Muscle of arm (tissue), 14 donors: ENCODE measurements around the gene AGFG1. TPM values are rescaled to one million over a fixed set of nuclear protein-coding genes. Genes with fewer than 3 reads are reported as not detected.
A peak's percentile ranks its signal among the peaks of the same experiment; 100 is the strongest.

Experiments
- DNase-seq: peaks from one replicate; pipeline ENCODE4 v3.0.0-alpha.2; 2013
- long read RNA-seq, 11 donors: transcript quantifications; one replicate each; lab custom pipeline, GENCODE V29; 2026
- polyA plus RNA-seq, 12 donors: library from polyadenylated mRNA; unstranded; fragments of 120-200 nt; gene quantifications; one replicate each; pipeline ENCODE4 v1.2.1, GENCODE V29; 2013; ENCODE audit not compliant: insufficient read length in 12 of 12

Gene AGFG1, protein sequence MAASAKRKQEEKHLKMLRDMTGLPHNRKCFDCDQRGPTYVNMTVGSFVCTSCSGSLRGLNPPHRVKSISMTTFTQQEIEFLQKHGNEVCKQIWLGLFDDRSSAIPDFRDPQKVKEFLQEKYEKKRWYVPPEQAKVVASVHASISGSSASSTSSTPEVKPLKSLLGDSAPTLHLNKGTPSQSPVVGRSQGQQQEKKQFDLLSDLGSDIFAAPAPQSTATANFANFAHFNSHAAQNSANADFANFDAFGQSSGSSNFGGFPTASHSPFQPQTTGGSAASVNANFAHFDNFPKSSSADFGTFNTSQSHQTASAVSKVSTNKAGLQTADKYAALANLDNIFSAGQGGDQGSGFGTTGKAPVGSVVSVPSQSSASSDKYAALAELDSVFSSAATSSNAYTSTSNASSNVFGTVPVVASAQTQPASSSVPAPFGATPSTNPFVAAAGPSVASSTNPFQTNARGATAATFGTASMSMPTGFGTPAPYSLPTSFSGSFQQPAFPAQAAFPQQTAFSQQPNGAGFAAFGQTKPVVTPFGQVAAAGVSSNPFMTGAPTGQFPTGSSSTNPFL
- polyA plus RNA-seq = 10 to 100 TPM in 11 of 12 donors, not detected in 1; 32.9 to 62.8 (median 52.1) TPM
- long read RNA-seq, donor 1, full-length matches to known transcripts = 4 of 34 reads
- long read RNA-seq, donor 1, partial matches to known transcripts = 30 of 34 reads
- long read RNA-seq, donor 1, other reads (novel, unspliced or antisense) = 0 of 34 reads
- long read RNA-seq, donor 2, full-length matches to known transcripts = 3 of 3 reads
- long read RNA-seq, donor 2, partial matches to known transcripts = 0 of 3 reads
- long read RNA-seq, donor 2, other reads (novel, unspliced or antisense) = 0 of 3 reads
- long read RNA-seq, donor 3 = 0 reads
- long read RNA-seq, donor 4 = 0 reads
- long read RNA-seq, donor 5 = 0 reads
- long read RNA-seq, donor 6, full-length matches to known transcripts = 2 of 2 reads
- long read RNA-seq, donor 6, partial matches to known transcripts = 0 of 2 reads
- long read RNA-seq, donor 6, other reads (novel, unspliced or antisense) = 0 of 2 reads
- long read RNA-seq, donor 7 = 0 reads
- long read RNA-seq, donor 8 = 0 reads
- long read RNA-seq, donor 9 = 0 reads
- long read RNA-seq, donor 10, full-length matches to known transcripts = 1 of 1 reads
- long read RNA-seq, donor 10, partial matches to known transcripts = 0 of 1 reads
- long read RNA-seq, donor 10, other reads (novel, unspliced or antisense) = 0 of 1 reads
- long read RNA-seq, donor 11, full-length matches to known transcripts = 4 of 10 reads
- long read RNA-seq, donor 11, partial matches to known transcripts = 6 of 10 reads
- long read RNA-seq, donor 11, other reads (novel, unspliced or antisense) = 0 of 10 reads

DNA sequence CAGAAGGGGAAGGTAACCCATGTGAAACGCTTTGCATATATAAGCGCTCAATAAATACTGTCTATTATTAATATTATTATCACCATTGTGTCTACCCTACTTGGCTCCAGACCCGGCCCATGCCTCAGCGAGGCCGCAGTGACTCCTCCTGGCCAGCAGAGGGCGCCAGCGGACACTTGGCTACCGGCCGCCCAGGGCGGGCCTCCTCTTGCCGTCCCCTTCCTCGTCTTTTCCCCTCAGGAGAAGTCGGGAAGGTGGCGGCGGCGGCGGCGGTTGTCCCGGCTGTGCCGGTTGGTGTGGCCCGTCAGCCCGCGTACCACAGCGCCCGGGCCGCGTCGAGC lies at the start of gene AGFG1:
Gene AGFG1, plus strand, starts transcription at position 233 of the 341 bp plus-strand sequence. CDS start 266 bp downstream, outside the sequence.
- DNase-seq = peak; percentile 86

DNA sequence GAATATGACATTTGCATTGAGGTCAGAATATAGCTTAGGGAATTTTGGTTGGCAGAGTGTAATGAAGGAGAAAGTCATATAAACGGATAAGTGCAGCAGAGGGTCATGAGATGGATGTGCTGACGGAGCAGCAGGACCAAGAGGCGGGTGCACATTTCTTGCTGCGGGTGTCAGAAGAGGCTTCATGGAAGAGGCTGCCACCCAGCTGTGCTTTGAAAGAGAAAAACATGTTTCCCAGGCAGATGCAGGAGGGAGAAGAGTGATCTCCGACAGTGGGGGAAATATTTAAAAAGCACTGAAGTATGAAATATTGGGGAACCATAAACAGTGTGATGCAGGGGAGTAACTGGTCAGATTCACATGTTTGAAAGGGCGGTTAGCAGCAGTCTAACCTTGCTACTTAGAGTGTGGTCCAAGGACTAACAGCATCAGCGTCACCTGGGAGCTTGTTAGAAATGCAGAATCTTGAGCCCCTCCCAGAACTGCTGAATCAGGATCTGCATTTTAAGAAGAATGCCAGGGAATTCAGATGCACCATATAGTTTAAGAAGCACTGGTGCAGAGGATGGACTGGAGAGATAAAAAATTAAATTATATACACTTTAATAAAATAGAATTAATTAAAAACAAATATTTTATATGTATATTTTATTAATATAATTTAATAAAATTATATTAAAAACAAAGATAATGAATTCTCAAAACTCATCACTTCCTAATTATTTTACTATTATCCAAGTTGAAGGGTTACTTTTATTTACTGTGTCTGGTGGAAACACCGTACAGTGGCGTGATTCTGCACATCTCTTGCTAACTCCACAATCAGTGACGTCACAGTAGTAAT lies 48.1 kb upstream of the AGFG1 start:
- DNase-seq = no peak

DNA sequence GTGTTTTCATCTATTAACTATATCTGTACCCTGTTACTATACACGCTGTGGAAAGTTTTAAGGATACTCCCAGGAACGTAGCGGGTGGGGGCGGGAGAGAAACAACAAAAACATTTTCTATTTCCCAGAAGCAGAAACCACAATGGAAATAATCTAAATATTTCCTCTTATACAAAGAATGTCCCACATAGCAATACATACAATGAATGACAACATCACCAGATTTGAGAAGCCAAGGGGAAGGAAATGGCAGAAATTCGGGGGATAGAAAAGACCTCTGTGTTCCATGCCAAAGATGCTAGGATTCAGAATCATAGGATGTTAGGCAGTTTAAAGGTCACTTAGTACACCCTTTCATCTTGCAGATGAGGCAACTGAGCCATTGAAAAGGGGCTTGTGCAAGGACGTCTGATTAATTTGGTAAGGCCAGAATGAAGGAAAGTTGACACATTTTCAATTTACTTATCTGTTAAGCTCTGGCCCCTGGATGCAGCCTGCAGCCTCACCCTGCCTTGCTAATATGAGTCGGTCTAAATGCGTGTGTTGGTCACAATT lies 43.1 kb upstream of the AGFG1 start:
- no peak for DNase-seq

DNA sequence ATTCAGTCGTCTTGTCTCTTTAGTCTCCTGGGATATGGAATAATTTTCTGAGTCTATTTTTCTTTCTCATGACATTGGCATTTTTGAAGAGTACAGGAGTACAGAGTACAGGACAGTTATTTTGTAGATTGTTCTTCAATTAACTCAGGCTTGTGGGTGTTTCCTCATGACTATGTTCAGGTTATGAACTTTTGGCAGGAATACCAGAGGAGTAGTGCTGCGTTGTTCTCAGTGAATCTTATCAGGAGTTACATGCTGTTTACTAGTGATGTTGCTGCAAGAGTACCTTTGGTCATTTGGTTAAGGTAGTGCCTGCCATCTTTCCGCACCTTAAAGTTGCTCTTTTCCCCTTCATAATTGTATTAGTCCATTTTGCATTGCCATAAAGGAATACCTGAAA lies 41.3 kb upstream of the AGFG1 start:
- DNase-seq = no peak

GRCh38 chr2:227433171-227433570 lies 38.8 kb upstream of the AGFG1 start:
- no peak for DNase-seq

DNA sequence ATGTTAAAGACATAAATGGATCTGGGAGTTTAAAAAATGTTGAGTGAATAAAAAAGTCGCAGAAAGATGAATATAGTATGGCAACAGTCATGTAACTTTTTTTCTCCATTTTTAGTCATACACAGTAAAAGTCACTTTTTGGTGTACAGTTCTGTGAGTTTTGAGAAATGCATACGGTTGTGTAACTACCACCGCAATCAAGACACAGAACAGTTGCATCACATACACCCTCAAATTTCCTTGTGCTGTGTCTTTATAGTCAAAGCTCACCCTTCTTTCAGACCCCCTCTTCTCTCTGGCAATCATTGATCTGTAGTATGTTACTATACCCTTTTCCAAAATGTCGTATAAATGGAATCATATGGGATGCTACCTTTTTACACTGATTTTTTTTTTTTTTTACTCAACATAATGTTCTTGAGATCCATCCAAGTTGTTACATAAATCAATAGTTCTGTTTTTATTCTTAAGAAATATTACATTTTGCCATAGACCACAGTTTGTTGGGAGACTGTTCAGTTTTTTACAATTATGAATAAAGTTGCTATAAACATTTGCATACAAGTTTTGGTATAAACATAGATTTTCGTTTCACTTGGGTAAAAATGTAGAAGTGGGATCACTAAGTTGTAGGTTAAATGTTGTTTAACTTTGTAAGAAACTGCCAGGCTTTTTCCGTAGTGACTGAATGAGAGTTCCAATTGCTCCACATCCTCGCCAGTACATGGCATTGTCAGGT lies 35.4 kb upstream of the AGFG1 start:
- no peak for DNase-seq

- no peak for DNase-seq
Measured at GRCh38 chr2:227439214-227439613, 32.7 kb upstream of the AGFG1 start.

DNA sequence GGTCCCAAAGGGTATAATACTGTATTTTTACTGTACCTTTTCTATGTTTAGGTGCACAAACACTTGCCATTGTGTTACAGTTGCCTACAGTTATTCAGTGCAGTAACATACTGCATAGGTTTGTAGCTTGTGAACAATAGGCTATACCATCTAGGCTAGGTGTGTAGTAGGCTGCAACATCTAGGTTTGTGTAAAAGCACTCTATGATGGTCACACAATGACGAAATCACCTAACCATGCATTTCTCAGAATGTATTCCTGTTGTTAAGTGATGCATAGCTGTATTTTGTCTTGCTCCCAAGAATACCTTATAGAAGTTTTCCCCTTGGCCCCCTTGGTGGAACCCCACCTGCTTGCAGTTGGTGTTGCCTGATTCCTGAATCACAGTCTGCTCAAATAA lies 29.3 kb upstream of the AGFG1 start:
- no peak for DNase-seq

- DNase-seq = no peak
Measured at GRCh38 chr2:227443889-227444568, 27.9 kb upstream of the AGFG1 start.

GRCh38 chr2:227447606-227448005 lies 24.4 kb upstream of the AGFG1 start:
- no peak for DNase-seq

GRCh38 chr2:227450311-227450841 lies 21.6 kb upstream of the AGFG1 start:
- no peak for DNase-seq

GRCh38 chr2:227450926-227451654 lies 20.9 kb upstream of the AGFG1 start:
- no peak for DNase-seq

- no peak for DNase-seq
Measured at GRCh38 chr2:227451655-227451992, 20.3 kb upstream of the AGFG1 start.

DNA sequence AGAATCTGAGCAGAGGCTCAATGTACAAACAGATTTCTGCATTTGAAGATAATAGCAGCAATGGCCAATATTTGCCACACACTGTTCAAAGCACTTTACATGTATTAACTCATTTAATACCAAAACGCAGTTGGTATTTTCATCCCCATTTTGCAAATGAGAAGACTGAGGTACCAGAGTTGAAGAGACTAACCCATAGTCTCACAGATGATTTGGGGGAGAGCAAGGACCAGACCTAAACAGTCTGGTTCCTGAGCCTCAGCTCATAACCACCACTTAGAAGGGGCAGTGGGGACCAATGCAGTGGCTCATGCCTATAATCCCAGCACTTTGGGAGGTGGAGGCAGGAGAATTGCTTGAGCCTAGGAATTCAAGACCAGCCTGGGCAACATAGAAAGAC lies 18.1 kb upstream of the AGFG1 start:
- DNase-seq = no peak

DNA sequence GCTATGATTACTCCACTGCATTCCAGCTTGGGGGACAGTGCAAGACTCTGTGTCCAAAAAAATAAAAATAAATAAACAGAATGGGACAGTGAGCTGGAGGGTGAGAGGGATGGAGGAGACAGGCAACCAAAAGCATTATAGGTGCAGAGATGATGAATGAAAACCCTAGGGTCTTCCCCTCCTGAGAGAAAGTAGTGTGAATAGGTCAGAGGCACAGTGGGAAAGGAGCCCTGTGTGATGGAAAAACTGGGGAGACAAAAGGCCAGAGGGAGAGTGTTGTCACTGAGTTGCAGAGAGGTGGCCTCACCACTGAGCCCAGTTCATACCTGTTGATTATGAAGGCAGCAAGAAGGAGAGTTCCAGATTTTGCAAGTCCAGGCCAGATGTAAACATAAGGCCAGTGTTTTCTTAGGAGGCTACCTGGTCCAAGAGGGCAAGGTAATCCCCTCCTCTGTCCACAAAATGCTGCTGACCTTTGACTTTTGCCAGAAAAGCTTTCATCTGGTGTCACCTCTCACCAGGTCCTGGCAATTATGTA lies 17.6 kb upstream of the AGFG1 start:
- no peak for DNase-seq

DNA sequence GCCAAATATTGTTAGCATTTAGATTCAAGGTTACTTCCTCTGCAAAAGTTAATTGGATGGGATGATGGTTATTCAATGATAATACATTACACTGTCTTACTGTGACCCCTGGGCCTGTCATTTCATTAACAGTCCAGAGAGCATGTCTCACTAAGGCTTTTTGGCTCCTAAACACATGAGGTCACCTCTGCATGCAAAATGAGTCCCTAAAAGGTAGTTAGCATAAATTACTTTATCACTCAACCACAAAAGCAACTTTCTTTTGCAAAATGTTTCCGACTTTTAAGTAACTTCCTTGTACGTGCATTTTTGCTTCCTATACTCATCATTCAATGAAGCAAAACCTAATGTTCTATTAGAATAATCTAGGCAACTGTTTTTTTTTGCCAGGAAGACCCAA lies 16.8 kb upstream of the AGFG1 start:
- DNase-seq = no peak

- DNase-seq = no peak
Measured at GRCh38 chr2:227456102-227456501, 15.9 kb upstream of the AGFG1 start.

GRCh38 chr2:227456772-227457171 lies 15.2 kb upstream of the AGFG1 start:
- no peak for DNase-seq
